Ovary (tissue), 3 donors: ENCODE measurements around the gene LTN1.

Experiments
- EP300 ChIP-seq: sonication (generic); formaldehyde crosslinking; IDR thresholded peaks from one replicate; pipeline ENCODE4 v1.6.1; 2017; ENCODE audit warnings: antibody characterized with exemption
- POLR2A ChIP-seq: fragments of 450-650 bp; IDR thresholded peaks from one replicate; pipeline ENCODE4 v1.6.1; 2017; ENCODE audit warnings: antibody characterized with exemption, mild to moderate bottlenecking, moderate library complexity
- TF ChIP-seq, protein P1 (sequence below), 3 donors: fragments of 450-650 bp in 2 of 3; fragments of 200-600 bp in 1 of 3; IDR thresholded peaks; one replicate each; pipeline versions ENCODE4 v1.5.1 to v1.8.0; 2016 to 2022; ENCODE audit warnings: antibody characterized with exemption in 3 of 3, mild to moderate bottlenecking in 1 of 3
- donor health status: DM: no; HTN: no; CAD: no.

DNA sequence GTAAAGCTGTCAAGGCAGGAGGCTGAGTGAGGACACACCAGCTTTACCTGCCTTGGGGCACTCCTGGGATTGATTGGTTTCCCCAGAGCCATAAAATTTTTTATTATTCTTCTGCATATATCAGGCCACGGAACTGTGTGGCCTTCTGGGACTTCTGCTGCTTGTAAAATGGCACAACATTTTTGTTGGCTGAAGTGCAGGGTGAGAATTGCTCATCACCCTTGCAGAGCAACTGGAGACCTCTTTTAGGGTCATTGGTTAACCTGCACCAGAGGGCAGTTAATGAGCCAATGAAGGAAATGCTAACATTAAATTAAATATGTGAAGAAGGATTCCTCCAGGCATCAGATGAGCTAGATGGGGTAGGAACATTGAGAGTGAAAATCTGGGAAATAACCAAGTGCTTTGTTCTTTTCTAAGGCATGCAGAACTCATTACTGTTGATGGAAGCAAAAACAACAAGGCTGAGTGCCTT lies 87.7 kb downstream of the LTN1 start:
- TF ChIP-seq POLR2A (no peak), EP300 (no peak)
- TF ChIP-seq, protein P1, sequence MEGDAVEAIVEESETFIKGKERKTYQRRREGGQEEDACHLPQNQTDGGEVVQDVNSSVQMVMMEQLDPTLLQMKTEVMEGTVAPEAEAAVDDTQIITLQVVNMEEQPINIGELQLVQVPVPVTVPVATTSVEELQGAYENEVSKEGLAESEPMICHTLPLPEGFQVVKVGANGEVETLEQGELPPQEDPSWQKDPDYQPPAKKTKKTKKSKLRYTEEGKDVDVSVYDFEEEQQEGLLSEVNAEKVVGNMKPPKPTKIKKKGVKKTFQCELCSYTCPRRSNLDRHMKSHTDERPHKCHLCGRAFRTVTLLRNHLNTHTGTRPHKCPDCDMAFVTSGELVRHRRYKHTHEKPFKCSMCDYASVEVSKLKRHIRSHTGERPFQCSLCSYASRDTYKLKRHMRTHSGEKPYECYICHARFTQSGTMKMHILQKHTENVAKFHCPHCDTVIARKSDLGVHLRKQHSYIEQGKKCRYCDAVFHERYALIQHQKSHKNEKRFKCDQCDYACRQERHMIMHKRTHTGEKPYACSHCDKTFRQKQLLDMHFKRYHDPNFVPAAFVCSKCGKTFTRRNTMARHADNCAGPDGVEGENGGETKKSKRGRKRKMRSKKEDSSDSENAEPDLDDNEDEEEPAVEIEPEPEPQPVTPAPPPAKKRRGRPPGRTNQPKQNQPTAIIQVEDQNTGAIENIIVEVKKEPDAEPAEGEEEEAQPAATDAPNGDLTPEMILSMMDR (IDR thresholded peaks at IDR 0.05) = no peak
